ENCODE measurements around the gene PDGFRB. TPM values are rescaled to one million over a fixed set of nuclear protein-coding genes. Genes with fewer than 3 reads are reported as not detected.

The PDGFRB gene
- total and polyA plus RNA-seq, 5 experiments from 2014 or later, result 0.31 to 0.57 (median 0.48) TPM; not detected in 1

DNA sequence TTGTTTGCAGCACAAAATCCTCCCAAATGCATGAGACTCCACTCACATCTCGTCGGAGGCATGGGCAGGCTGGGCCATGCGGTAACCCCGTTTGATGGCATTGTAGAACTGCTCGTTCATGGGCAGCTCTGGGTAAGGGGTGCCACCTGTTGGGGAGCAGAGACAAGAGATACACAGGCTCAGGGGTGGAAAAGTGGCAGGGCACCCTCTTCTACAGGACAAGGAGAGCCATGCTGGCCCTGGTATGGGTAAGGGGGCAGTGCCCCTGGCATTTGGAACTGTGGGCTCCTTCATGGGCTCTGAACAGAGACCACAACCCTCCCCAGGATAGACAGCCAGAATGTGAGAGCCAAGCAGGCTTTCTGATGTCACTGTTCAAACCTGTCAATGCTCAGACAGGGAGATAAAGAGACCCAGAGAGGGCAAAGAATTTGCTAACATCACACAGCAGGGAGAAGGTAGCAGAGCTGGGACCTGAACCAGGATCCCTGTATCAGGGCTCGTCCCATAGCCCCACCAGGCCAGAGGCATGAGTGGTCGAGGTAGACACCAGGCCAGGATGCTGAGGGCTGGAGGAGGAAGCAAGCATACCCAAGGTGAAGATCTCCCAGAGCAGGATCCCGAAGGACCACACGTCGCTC lies 36.1 kb downstream of the PDGFRB start:
- Mint-ChIP-seq H3K27me3 (no peaks in the 10 kb centered on the region), H3K4me1 (peaks cover 0 to 6% (median 0%) of the 10 kb centered on the region in 4 donors), H3K4me3 (no peak overlapping the region), H3K27ac (no peak overlapping the region), H3K9me3 (no peaks in the 10 kb centered on the region), H3K36me3 (no peaks in the 10 kb centered on the region)
- DNase-seq (no peak), ATAC-seq (no peak)
- POLR2A ChIA-PET, result no interaction called here

DNA sequence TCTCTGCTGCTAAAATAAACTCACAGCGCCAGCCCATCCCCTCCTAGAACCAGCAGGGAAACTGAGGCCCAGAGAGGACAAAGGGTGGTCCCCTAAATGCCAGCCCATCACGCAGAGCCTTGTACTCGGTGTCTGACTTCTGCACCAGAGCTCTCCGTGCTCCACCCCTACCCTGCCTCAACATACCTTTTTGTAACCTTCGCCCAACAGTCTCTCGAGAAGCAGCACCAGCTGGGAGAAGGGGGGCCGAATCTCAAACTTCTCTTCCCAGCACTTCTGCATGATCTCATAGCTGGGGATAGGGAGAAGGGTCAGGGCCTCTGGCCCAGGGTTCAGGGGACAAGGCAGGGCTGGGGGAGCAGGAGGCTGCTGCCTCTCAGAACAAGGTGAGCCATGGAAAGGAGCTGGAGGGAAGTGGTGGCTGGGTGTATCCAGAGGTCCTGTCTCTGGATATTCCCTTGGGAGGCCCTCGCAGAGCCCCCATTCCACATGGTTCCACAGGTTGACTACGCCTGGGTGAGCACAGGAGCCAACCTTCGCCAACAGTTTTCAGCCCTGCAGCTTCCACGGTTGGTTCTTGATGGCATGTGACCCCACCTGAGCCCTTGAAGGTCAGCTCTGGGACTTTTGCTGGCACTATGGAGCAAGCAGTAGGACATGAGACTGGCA lies 37.0 kb downstream of the PDGFRB start:
- Mint-ChIP-seq H3K27me3 (no peaks in the 10 kb centered on the region), H3K36me3 (no peaks in the 10 kb centered on the region), H3K4me3 (no peak overlapping the region), H3K9me3 (no peaks in the 10 kb centered on the region), H3K4me1 (peaks cover 0 to 6% (median 0%) of the 10 kb centered on the region in 4 donors), H3K27ac (no peak overlapping the region)
- DNase-seq, result no peak
- POLR2A ChIA-PET, result no interaction called here
- ATAC-seq, result no peak

DNA sequence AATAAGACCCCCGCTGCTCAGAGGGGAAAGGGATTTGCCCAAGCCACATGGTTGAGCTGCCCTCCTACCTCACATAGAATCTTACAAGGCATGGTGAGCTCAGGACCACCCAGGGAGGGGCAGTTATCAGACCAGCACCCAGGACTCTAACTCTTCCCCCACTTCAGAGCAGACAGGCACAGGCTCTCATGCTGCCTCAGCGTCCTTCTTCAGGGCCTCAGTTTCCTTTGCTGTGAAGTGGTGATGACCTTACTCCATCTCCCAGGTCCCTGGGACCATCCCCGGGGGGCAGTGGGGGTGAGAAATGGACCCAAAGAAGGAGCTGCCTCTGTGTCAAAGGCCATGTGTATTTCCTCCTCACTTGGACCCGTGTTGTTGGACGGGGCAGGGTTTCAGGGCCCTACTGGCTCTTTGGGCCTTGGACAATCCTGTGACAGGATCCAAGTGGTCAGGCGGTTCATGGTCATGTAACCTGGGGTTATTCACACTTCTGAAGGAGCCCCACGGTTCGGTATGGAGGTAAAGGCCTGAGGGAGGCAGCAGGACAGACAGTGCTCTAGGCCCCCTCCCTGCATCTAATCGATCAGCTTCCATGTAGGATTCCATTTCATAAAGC lies 37.6 kb downstream of the PDGFRB start:
- no peaks in the 10 kb centered on the region for H3K27me3 Mint-ChIP-seq
- no peak for ATAC-seq
- H3K4me1 Mint-ChIP-seq, result peaks cover 0 to 3% (median 0%) of the 10 kb centered on the region in 4 donors
- POLR2A ChIA-PET, result no interaction called here
- no peak for DNase-seq
- H3K9me3 Mint-ChIP-seq, result no peaks in the 10 kb centered on the region
- H3K4me3 Mint-ChIP-seq, result no peak overlapping the region
- no peak overlapping the region for H3K27ac Mint-ChIP-seq
- no peaks in the 10 kb centered on the region for H3K36me3 Mint-ChIP-seq

DNA sequence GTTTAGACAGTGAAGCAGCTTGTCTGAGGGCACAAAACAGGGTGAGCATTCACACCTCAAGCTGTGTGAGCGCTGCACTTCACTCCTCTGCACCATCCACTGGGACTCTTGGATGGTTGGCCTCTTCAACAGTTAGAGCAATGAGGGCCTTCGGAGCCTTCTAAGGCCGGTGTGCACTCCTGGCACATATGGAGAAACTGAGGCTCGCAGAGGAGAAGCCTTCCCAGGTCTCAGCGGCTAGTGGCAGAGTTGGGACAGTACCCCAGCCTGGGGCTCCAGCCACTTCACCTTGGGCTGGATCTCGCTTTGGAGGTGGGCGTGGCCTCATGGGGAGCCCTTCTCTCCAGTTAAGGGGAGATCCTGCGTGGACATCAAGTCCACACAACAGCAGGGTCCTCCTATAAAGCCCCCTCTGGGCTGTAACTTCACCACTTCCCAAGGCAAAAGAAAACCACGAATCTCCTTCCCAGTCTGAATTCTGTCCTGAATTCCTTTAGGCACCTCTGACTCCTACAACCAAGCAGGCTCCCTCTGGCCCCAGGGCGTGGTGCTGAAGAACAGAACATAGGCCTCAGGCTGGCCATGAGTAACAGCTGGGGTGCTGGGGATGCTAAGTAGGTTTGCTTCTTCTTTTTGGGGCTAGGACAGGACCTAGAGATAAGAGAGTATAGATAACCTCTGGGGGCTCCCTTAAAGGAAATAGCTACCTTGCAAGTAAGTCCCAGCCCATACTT lies 38.8 kb downstream of the PDGFRB start:
- Mint-ChIP-seq H3K9me3 (no peaks in the 10 kb centered on the region), H3K27me3 (no peaks in the 10 kb centered on the region), H3K4me3 (no peak overlapping the region), H3K4me1 (peaks cover 0 to under 1% (median 0%) of the 10 kb centered on the region in 4 donors), H3K27ac (peak overlapping the region in 1 of 10 donors; percentile 17), H3K36me3 (no peaks in the 10 kb centered on the region)
- POLR2A ChIA-PET, result no interaction called here
- DNase-seq (no peak), ATAC-seq (no peak)

DNA sequence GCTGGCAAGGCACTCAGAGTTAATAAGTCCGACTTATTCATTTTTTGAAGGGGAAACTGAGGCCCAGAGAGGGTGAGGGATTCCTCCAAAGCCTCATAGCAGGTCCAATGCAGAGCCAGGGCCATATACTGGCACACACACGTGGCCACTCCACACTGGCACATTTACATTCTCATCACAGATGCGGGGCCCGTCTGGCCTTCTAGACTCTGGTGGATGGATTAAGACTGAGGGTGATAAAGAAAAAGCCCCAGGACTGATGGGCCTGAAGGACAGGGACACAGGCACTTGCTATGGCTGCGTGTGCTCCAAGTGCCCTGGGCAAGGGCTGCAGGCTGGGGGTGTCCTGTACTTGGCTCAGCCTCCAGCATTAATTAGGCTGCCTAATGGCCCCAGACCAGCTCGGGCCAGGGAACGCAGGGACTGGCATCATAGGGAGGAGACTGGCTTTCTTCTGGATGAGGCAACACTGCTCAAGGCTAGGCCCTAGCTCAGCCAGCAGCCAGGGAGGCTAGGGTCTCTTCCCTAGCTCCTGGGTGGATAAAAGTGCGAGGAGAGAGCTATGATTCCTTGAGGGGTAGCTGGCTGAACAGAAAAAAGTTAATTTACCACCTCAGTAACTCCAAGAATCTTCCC lies 40.8 kb downstream of the PDGFRB start:
- Mint-ChIP-seq H3K27ac (no peak overlapping the region), H3K4me3 (no peak overlapping the region), H3K36me3 (no peaks in the 10 kb centered on the region), H3K9me3 (peaks cover 0 to 4% (median 0%) of the 10 kb centered on the region in 9 donors), H3K4me1 (no peaks in the 10 kb centered on the region), H3K27me3 (peaks cover 0 to 4% (median 0%) of the 10 kb centered on the region in 5 donors)
- ATAC-seq (no peak), DNase-seq (peak in 1 of 10 donors; percentile 5)
- POLR2A ChIA-PET, result no interaction called here

DNA sequence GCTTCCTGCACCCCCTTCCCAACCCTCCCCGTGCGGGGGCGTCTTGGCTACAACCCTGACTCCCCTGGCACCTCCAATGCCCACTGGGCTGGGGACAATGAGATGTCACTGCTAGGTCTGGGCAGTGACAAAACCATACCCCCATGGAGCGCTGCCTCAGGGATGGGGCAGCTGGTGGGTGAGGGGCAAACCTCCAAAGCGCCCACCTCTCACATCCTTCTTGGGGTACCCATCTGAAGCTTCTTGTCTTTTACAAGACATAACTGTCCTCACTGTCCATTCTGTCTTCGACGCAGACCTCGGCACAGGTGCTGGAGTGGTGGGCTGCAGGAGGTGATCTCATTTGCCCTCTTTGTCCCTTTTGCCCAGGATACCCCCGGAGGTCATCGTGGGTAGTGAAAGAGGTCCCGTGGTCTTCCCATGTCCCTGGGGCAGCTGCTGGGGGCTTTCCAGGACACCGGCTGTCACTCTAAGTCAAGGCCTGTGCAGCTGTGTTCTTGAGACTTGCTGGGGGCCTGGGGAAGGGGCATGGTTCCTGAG lies 41.5 kb downstream of the PDGFRB start:
- Mint-ChIP-seq H3K27ac (no peak overlapping the region), H3K4me1 (no peaks in the 10 kb centered on the region), H3K9me3 (peaks cover 0 to 5% (median 0%) of the 10 kb centered on the region in 9 donors), H3K4me3 (no peak overlapping the region), H3K36me3 (no peaks in the 10 kb centered on the region), H3K27me3 (peaks cover 0 to 5% (median 0%) of the 10 kb centered on the region in 5 donors)
- no peak for ATAC-seq
- POLR2A ChIA-PET, result no interaction called here
- peak in 1 of 10 donors; percentile 11 for DNase-seq

DNA sequence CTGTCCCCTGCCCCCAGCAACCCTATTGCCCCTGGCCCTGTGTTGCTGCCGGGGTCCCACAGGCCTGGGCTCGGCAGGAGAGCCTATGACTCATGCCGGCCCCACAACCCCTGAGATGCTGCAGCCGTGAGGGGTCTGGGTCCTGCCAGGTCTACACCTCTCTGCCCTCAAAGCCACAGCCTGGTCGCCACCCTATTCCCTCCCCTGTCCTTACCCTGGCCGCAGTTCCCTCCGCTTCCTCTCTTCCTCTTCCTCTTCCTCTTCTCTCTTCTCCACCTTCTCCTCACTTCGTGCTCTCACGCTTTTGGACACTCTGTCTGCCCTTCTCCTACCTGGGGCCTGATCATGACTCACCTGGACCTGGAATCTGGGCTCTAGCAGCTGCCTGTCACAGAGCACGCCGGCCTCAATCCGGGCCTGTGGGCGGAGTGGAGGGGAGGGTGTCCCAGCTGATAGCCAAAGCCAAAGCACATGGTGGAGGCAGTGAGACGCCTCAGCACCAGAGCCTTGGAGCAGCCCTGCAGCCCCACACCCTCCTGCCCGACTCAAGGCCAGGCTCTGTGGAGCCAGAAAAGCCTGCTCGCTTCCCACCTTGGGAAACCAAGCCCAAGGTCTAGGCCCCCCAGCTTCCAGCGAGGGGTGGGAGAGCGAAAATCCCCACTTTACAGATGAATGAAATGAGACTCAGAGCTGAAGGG lies 42.4 kb downstream of the PDGFRB start:
- Mint-ChIP-seq H3K4me3 (no peak overlapping the region), H3K27ac (no peak overlapping the region), H3K36me3 (no peaks in the 10 kb centered on the region), H3K4me1 (peaks cover 0 to under 1% (median 0%) of the 10 kb centered on the region in 4 donors), H3K27me3 (peaks cover 0 to 7% (median 0%) of the 10 kb centered on the region in 5 donors), H3K9me3 (peaks cover 0 to 5% (median 0%) of the 10 kb centered on the region in 9 donors)
- ATAC-seq, result no peak
- POLR2A ChIA-PET, result no interaction called here
- DNase-seq, result peak in 1 of 10 donors; percentile 15

DNA sequence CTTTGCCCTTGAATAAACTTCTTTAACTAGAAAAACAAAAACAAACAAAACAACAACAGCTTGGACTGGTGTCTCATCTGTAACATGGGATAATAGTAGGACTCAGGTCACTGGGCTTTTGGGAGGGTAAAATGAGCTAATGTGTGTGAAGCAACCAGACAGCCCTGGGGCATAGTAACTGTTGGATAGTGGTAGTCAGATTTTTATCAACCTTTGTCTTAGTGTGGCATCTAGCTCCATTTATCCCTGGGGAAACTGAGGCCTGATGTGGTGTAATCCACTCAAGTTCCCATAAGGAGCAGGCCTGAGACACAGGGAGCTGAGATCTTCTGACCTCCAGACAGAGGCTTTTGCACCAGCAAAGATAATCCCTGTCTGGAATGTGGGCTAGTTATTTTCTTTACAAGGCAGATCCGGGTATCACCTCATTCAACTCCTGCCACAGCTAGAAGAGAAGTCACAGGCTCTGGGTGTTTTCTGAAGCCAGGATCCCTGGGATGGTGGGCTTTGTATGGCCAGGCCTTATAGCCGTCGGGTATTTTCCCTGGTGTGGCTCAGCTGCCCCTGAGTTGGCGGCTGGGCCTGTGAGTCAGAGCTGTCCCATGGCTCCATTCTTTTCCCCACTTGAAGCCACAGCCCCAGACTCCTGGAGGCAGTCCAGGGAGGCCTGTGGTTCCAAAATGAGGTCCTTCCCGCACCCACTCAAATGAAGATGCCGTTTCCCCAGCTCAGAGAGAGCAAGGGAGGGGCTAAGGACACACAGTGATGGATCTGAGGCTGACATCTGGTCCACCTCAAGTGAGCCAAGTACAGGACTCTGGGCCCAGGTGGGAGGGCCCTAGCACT lies 43.2 kb downstream of the PDGFRB start:
- Mint-ChIP-seq H3K4me3 (no peak overlapping the region), H3K4me1 (peaks cover 0 to 2% (median 0%) of the 10 kb centered on the region in 4 donors), H3K36me3 (no peaks in the 10 kb centered on the region), H3K9me3 (peaks cover 0 to 5% (median 0%) of the 10 kb centered on the region in 9 donors), H3K27me3 (peaks cover 0 to 12% (median 0%) of the 10 kb centered on the region in 5 donors), H3K27ac (no peak overlapping the region)
- DNase-seq (no peak), ATAC-seq (no peak)
- POLR2A ChIA-PET, result no interaction called here

DNA sequence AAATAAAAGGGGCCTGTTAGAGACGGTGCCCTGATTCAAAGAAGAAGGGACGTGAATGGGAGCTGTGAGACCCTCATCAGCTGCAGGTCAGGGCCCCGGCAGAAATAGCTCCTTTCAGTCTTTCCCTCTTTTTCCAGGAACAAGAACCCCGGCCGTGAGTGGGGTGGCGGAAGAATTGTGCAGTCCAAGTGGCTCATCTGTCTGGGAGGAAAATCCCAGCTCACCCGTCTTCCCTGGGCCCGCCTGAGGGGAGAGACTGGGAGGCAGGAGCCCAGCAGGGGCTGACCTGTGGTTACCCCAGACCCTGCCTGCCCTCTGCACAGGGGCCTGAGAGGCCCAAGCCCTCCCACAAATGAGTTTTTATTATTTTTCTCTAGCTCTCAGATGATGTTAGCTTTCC lies 44.5 kb downstream of the PDGFRB start:
- ATAC-seq (no peak), DNase-seq (no peak)
- H3K9me3 Mint-ChIP-seq, result peaks cover 0 to 5% (median 0%) of the 10 kb centered on the region in 9 donors
- H3K27ac Mint-ChIP-seq, result no peak overlapping the region
- H3K4me1 Mint-ChIP-seq, result peaks cover 0 to 6% (median 1%) of the 10 kb centered on the region in 4 donors
- POLR2A ChIA-PET, result no interaction called here
- no peak overlapping the region for H3K4me3 Mint-ChIP-seq
- H3K27me3 Mint-ChIP-seq, result peaks cover 0 to 12% (median 0%) of the 10 kb centered on the region in 5 donors
- H3K36me3 Mint-ChIP-seq, result no peaks in the 10 kb centered on the region

DNA sequence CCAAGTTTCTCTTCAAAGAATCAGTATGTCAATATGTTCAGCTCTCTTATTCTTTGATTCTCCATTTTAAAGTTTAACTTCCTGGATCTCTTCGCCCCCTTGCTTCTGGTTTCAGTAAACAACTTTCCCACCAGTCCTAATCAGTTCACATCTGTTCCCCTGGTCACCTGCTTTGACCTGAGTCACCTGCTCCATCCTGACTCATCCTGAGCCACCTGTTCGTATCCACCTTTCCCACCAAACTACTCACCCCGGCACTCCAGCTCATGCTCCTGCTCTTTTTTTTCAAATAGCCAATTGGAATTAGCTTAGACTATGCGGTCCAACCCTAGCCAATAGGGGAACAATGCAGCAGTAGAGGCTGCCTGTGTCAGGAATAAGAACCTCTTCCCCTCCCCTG lies 45.7 kb downstream of the PDGFRB start:
- no peak for ATAC-seq
- H3K4me3 Mint-ChIP-seq, result no peak overlapping the region
- peaks cover 0 to 12% (median 0%) of the 10 kb centered on the region in 5 donors for H3K27me3 Mint-ChIP-seq
- no peak for DNase-seq
- H3K27ac Mint-ChIP-seq, result no peak overlapping the region
- peaks cover 0 to 5% (median 0%) of the 10 kb centered on the region in 9 donors for H3K9me3 Mint-ChIP-seq
- H3K36me3 Mint-ChIP-seq, result no peaks in the 10 kb centered on the region
- H3K4me1 Mint-ChIP-seq, result peaks cover 0 to 6% (median 1%) of the 10 kb centered on the region in 4 donors
- POLR2A ChIA-PET, result no interaction called here
